GM18526 (cell line): ENCODE results near the gene RPGR.
A peak's percentile ranks its signal among the peaks of the same experiment; 100 is the strongest.

ENCODE experiments used
- POLR2A ChIP-seq: IDR thresholded peaks from 3 replicates; pipeline ENCODE4 v1.6.1; 2011; ENCODE audit not compliant: insufficient read length; ENCODE audit errors: extremely low read depth

The RPGR gene

DNA sequence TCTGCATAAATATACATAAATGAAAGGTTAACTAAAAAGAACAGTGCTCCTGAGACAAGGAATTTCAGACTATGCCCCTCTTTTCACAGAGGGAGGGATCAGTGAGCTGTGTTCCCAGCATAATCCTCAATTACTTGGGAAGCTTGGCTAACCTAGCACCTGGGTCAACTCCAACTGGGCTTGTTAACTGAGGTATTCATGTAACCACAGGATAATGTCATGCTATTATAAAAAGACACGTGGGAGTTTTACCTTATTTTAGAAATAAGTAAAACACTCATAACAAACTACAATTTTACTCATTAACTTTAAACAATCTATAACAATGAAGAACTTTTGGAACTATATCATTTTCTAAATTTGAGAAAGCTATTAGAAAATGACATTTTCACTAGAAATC, 48.6 kb downstream of the RPGR start:
- no peak for TF ChIP-seq POLR2A

DNA sequence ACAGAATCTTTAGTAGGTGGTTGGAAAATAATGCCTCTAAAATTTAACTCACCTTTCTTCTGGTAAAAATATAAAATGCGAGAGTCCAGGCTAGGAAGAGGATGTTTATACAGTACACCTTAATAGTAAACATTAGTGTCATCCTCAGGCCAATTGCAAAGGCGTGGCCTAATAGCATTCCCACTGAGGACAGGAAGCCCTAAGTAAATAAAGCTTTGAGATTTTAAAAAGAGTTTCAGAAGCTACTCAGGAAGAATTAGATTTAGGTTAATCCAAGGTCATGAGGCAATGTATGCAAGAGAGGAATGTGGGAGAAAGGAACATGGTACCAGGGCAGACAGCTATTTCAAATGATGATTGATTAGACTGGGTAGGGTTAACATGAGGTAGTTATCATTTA, 49.5 kb downstream of the RPGR start:
- no peak for TF ChIP-seq POLR2A

DNA sequence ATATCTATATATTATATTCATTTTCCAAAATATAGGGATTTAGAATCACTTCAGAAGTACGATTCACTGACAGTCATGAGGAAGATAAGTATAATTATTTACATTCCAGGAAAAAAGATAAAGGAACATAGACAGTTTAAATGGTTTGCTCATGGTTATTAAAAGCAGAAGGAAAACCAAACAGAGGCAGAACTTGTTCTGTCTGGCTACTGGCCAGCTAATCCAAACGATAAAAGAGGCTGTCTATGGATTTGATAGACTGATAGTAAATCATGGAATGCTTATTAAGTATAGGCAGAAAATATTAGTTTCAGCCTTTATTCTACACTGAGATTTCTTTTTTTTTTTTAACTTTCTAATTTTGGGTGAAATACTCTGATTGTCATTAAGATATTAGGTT, 50.2 kb downstream of the RPGR start:
- no peak for TF ChIP-seq POLR2A

DNA sequence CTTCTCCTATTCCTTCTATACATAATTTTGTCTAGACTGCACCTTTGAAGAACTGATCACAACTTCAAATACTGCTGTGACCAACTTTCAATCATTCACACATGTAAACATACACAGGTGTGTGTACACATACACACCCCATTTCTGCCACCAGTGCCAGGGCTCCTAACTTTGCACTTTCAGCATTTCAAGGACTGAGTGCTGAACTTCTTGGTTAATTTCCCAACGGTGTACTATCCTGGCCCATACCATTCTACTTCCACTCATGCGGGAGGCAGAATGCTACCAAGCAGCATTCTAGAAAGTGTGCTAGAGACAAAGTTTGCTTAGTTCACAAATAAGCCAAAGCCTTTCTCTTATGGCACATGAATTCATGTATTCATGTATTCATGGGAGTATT, 51.2 kb downstream of the RPGR start:
- no peak for TF ChIP-seq POLR2A

DNA sequence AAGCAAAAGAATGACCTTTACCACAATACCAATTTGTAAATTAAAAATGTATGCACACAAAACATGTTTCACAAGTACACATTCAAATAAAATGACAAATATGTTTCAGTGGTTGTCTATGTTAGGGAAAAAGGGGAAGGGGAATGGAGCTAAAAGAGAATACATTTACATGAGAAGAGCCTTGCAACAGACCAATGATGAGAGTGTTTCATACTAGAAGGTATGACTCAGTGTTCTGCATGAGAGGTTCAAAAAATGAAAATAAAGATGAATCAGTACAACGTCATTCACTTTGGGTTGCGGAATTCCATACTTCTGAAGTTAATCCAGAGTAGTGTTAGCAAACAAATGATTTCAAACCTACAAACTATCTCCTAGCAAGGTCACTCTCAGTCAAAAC, 51.7 kb downstream of the RPGR start:
- TF ChIP-seq POLR2A = no peak

DNA sequence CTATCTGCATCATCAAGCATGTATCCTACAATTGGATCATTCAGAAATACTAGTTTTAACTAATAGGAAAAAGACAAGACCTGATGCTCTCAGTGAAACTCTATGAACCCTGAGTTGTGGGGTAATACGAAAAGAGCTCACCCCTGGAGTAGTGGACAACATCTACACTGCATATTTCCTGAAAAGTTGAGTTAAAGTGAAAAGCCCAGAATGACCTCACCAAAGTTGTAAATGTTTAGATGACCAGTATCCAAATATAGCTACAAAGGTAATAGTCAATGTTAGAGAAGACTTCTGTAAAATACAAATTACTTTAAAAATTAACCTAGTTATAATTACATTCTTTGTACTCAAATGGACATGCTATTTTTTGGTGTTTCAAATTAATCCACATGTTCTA, 53.9 kb downstream of the RPGR start:
- peak; percentile 18 for TF ChIP-seq POLR2A

DNA sequence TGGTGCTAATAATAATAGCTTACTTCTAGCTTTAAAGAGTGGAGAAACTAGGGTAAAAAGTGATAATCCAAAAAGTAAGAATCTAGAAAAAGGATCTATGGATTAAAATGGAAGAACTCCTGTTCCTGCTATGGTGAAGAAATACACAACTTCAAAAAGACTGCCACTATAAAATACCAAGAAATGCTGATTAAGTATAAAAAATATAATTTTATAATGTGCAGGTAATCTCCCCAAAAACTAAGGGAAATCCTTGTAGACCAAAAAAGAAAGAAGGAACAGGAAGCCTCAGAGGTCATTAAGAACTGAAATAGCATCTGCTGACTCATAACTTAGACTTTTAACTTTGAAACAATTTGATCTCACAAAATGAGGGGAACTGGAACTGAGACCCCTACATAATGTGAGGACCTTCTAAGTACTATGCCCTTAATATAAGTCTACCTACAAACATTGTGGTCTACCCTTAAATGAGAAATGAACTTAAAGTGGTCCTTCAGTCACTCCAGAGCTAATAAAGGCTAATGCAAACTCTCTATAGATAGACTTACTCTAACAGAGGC, 56.1 kb downstream of the RPGR start:
- no peak for TF ChIP-seq POLR2A

DNA sequence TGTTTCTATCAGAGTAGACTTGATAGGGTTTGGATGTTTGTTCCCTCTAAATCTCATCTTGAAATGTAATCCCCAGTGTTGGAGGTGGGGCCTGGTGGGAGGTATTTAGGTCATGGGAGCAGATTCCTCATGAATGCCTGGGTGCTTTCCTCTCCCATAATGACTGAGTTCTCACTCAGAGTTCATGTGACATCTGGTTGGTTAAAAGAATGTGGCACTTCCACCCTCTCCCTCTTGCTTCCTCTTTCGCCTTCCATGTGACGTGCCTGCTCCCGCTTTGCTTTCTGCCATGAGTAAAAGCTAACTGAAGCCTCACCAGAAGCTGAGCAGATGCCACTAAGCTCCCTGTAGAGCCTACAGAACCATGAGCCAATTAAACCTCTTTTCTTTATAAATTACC, 59.3 kb downstream of the RPGR start:
- no peak for TF ChIP-seq POLR2A

DNA sequence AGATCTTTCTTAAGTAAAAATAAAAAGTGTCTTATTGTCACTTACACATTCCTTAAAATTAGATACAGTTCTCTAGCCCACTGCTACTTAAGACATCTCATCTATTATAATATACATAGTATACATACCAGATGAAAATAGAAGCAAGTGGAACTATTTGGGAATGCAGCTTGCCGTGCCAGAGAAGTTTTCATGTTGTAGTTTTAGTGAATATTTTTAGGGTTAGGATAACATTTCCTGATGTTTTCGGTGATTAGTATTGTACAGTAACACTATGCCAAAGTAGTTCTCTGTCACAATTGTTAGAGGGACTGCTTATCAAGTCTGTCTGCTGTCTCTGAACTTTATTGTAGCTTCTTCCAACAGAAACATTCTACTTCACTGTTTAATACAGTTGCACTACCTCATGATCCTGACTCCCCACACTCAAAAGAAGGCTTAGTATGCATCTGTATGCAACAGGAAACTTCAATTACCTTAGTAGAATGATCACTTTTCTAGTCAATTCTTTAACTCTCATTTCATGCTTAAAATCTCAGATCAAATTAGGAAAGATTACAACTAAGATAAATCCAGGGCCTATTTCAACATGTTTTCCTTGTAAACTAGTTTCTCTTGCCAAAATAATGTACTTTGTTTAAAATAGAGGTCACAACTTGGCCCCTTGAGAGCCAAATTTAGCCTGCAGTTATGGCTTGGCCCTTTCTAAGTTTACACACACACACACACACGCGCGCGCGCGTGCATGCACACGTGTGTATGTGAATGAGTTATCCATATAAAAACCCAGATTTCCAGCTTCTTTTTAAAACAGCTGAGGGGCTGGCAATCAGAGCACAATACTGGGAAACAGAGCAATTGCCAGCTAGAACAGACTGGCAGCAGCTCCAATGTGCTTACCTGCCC, 64.3 kb downstream of the RPGR start:
- no peak for TF ChIP-seq POLR2A

DNA sequence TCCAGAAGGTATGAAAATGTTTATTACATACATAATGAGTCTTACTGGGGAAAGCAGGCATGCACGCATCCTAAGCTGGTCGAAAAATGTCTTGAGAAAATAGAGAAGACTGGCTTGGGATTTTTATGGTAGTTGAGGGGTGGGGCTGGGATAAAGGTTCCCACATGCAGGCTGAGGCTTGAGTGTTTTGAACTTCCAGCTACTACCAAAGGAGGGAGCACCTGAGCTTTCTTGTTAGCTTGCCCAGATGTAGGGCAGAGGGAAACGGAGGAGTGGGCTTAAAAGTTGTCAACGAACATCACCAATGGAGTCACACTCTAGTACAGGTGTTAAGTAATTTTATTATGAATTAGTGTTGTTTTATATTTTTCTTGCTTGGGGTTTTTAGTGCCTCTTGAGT, 67.1 kb downstream of the RPGR start:
- TF ChIP-seq POLR2A = no peak

DNA sequence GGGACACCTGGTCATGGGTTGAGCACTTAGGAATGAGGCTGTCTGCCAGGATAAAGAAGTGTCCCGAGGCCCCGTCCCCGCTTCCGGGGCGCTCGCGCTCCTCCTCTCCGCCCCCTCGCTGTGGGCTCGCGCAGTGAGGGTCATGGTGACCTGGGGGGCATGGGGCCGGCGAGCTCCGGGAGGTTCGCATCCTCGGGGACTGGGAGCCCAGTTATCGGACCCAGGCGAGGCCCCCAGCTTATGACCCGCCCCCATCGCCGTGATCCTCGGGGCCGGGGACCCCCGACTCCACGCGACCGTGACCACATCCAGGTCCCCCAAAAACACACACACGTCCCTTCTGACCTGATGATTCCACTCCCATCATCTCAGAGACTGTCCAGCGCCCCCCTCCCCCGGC, 71.3 kb downstream of the RPGR start:
- TF ChIP-seq POLR2A = no peak

DNA sequence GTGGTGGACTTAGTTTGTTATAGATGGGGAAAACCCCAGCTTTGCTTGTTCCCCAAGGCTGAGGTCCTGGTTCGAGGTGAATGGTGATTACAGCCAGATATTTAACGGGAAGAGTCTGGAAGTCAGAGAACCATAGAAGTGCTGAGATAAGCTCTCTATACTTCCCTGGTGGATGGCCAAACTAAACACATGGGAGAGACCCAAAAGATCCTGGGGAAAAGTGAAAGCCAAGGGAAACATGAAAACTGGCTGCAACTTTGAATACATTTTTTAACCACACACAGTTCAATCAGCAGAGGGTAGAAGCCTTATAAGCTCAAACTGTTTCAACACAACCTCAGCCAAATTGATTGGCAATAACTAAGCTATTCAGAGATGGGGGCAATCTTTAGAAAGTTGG, 77.3 kb downstream of the RPGR start:
- TF ChIP-seq POLR2A = no peak

DNA sequence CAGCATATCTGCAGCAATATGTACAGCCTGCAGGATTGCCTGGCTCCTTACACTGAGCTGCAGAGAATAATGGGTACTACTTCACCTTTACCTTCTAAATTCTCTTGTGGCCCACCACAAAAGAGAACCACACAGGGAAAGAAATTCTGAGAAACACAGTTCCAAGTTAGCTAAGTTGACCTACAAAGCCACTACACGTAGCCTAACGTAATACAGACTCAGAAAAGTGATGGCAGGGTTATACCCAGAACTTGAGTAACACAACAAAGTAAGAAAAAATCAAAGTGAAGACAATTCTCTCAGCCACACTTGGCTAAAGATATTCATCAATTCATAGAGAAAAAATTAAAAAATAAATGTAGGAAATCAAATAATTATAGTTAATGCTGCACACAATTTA, 80.3 kb downstream of the RPGR start:
- TF ChIP-seq POLR2A = no peak

DNA sequence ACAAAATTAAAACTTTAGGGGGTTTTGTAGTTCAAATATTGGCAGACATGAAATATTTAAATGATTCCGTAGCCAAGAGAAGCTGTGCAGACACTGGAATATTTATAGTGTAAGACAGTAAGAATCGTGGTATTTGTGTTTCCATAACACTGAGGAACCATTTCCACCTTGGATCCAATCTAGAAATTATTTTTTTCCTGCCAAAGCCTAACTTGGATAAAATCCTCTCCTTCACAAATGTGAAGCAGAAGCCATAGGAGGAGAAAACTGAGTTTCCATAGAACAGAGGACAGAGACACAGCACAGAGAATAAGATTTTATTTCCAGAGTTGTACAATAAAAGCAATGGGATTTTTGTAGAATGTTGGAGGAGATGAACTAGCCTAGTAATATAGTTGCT, 86.8 kb downstream of the RPGR start:
- no peak for TF ChIP-seq POLR2A

DNA sequence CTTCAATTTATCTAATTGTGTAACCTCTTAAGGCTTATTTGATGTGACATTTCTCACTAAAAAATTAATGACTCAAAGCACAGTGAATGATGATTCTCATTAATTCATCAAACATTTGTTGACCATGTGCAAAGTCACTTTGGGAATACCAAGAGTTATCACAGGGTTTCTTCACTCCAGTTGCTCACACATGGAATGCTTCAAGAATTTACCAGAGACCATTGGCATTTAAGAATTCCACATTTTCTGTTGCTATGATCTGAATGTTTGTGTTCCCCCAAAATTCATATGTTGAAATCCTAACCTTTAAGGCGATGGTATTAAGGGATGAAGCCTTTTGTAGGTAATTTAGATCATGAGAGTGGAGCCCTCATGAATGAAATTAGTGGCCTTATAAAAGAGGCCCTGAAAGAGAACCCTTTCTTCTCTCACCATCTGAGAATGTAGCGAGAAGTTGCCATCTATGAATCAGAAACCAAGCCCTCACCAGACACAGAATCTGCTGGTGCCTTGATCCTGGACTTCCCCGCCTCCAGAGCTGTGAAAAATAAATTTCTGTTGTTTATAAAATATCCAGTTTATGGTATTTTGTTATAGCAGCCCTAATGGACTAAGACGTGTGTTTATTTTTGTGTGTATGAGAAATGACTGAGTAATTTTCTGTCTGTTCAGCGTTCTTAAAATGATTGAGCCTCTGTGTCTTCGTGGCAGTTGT, 90.3 kb downstream of the RPGR start:
- no peak for TF ChIP-seq POLR2A

DNA sequence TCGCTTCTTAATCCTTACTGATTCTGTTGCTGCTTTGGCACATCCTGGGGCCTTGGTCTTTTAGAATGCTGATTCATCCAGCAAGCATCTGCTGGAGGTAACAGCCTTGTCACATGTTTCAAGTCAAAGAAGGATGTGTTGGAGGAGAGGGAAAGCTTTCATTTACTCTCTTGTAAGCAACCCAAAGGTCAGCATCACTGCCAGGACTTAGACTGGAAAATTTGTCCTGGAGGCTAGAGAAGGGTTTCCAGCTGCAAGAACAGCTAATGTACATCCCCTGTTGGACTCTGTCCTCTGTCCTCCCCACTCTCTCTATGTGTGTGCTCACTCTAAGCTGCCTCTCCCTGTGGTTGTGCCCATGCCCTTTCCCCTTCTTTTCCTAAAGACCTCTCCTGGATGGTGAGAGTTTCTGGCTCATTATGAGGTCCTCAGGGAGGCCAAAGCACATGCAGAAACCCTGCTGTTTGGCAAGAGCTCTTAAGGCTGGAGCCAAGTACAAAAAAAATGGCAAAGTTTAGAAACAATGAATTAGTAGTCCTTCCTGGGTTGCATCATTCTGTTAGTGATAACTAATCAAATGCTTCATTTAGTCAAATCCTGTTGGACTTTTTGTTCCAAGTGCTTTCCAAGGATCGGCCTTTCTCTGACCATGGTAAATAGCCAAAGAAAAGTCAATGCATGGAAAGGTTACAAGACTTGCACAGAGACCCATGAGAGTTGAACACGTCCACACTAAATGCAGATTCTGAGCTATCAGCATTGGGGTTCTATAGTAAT, 93.2 kb downstream of the RPGR start:
- no peak for TF ChIP-seq POLR2A

DNA sequence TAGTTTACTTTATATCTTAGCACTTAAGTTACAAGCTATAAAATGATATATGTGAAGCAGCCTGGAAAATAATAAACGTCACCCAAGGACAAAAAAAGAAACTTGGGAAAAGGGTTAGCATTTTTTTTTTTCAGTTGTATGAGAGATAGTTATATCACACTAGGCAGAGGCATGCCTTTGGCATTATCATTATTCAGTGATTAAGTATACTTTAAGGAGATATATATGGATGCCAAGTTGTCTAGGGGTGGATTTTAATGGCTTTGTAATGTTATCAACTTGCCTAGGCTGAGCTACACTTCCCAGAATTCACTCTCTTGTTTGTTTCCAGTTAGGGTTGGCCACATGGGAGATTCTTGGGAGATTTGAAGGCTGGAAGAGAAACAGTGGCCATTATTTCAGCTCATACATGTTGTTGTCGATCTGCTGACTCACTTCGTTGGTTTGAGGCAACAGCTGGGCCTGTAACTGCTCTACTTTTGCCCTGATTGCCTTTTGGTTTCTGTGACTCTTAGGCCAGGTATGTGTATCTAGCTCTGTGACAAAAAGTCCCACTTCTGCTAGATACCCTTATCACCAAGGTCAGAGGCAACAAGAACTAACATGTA, 95.1 kb downstream of the RPGR start:
- no peak for TF ChIP-seq POLR2A
